ENCODE data around the gene MEX3A. TPM values are rescaled to one million over a fixed set of nuclear protein-coding genes. Genes with fewer than 3 reads are reported as not detected.

Gene MEX3A
- polyA plus RNA-seq, 12 donors = 17.0 to 113 (median 23.9) TPM

Other genes starting within 250 kb of the MEX3A start
- 10 to 100 TPM in 11 of 12 donors, not detected in 1; 25.0 to 47.3 (median 33.2) TPM for gene GON4L, start 225.3 kb downstream of the MEX3A start, polyA plus RNA-seq (ENCODE audit: insufficient read length in 12 of 12)
- gene SYT11, start 222.9 kb downstream of the MEX3A start, polyA plus RNA-seq (ENCODE audit: insufficient read length in 12 of 12) = 100 to 1,000 TPM in 1 of 12 donors, 10 to 100 TPM in 11; 13.6 to 133 (median 16.9) TPM
- 10 to 100 TPM in 11 of 12 donors, not detected in 1; 17.7 to 33.4 (median 28.7) TPM for gene RIT1, start 171.1 kb downstream of the MEX3A start, polyA plus RNA-seq (ENCODE audit: insufficient read length in 12 of 12)
- 10 to 100 TPM in 11 of 12 donors, not detected in 1; 25.3 to 71.3 (median 37.7) TPM for gene KHDC4, start 148.1 kb downstream of the MEX3A start, polyA plus RNA-seq (ENCODE audit: insufficient read length in 12 of 12)
- under 1 TPM in 7 of 12 donors, not detected in 5; 0.12 to 0.62 (median 0.20) TPM for gene RXFP4, start 140.8 kb downstream of the MEX3A start, polyA plus RNA-seq (ENCODE audit: insufficient read length in 12 of 12)
- gene ARHGEF2, start 103.9 kb downstream of the MEX3A start, polyA plus RNA-seq (ENCODE audit: insufficient read length in 12 of 12) = 100 to 1,000 TPM; 119 to 396 (median 157) TPM
- gene SSR2, start 61.5 kb downstream of the MEX3A start, polyA plus RNA-seq (ENCODE audit: insufficient read length in 12 of 12) = 100 to 1,000 TPM in 11 of 12 donors, not detected in 1; 209 to 317 (median 230) TPM
- gene UBQLN4, start 28.7 kb downstream of the MEX3A start, polyA plus RNA-seq (ENCODE audit: insufficient read length in 12 of 12) = 10 to 100 TPM in 11 of 12 donors, not detected in 1; 40.2 to 55.3 (median 47.1) TPM
- gene LAMTOR2, start 27.7 kb downstream of the MEX3A start, polyA plus RNA-seq (ENCODE audit: insufficient read length in 12 of 12) = 10 to 100 TPM in 11 of 12 donors, not detected in 1; 33.6 to 81.4 (median 36.4) TPM
- 10 to 100 TPM in 3 of 12 donors, 1 to 10 TPM in 1, under 1 TPM in 7, not detected in 1; 0.18 to 39.5 (median 0.65) TPM for gene RAB25, start 21.3 kb downstream of the MEX3A start, polyA plus RNA-seq (ENCODE audit: insufficient read length in 12 of 12)
- 100 to 1,000 TPM; 240 to 804 (median 293) TPM for gene LMNA, start 32.2 kb upstream of the MEX3A start, polyA plus RNA-seq (ENCODE audit: insufficient read length in 12 of 12)
- 10 to 100 TPM in 2 of 12 donors, 1 to 10 TPM in 9, not detected in 1; 2.2 to 16.5 (median 3.4) TPM for gene SEMA4A, start 71.1 kb upstream of the MEX3A start, polyA plus RNA-seq (ENCODE audit: insufficient read length in 12 of 12)
- gene SLC25A44, start 111.6 kb upstream of the MEX3A start, polyA plus RNA-seq (ENCODE audit: insufficient read length in 12 of 12) = 10 to 100 TPM in 11 of 12 donors, not detected in 1; 10.5 to 15.8 (median 12.1) TPM
- 10 to 100 TPM in 11 of 12 donors, not detected in 1; 37.1 to 66.7 (median 40.6) TPM for gene PMF1, start 130.5 kb upstream of the MEX3A start, polyA plus RNA-seq (ENCODE audit: insufficient read length in 12 of 12)
- 1 to 10 TPM in 6 of 12 donors, under 1 TPM in 4, not detected in 2; 0.38 to 4.8 (median 1.4) TPM for gene BGLAP, start 159.7 kb upstream of the MEX3A start, polyA plus RNA-seq (ENCODE audit: insufficient read length in 12 of 12)
- 1 to 10 TPM in 11 of 12 donors, not detected in 1; 1.6 to 6.9 (median 3.6) TPM for gene PAQR6, start 165.6 kb upstream of the MEX3A start, polyA plus RNA-seq (ENCODE audit: insufficient read length in 12 of 12)
- 10 to 100 TPM in 11 of 12 donors, not detected in 1; 38.6 to 55.8 (median 48.6) TPM for gene SMG5, start 200.4 kb upstream of the MEX3A start, polyA plus RNA-seq (ENCODE audit: insufficient read length in 12 of 12)
- 10 to 100 TPM in 1 of 12 donors, 1 to 10 TPM in 10, not detected in 1; 3.5 to 17.4 (median 4.2) TPM for gene TMEM79, start 201.9 kb upstream of the MEX3A start, polyA plus RNA-seq (ENCODE audit: insufficient read length in 12 of 12)
- gene GLMP, start 213.2 kb upstream of the MEX3A start, polyA plus RNA-seq (ENCODE audit: insufficient read length in 12 of 12) = 10 to 100 TPM in 11 of 12 donors, not detected in 1; 12.7 to 57.9 (median 21.4) TPM
- under 1 TPM in 1 of 12 donors, not detected in 11; 0.27 TPM for gene VHLL, start 216.8 kb upstream of the MEX3A start, polyA plus RNA-seq (ENCODE audit: insufficient read length in 12 of 12)

Data from muscle of arm (tissue), 12 donors.